GM19351 (cell line): ENCODE measurements around the gene PDGFRA.

Source experiments
- ATAC-seq: cut with Tn5 transposase; IDR thresholded peaks from one replicate; pipeline ENCODE4 v1.9.1; 2021; ENCODE audit warnings: mild to moderate bottlenecking, moderate library complexity; ENCODE audit not compliant: unreplicated experiment

PDGFRA gene

GRCh38 chr4:54254915-54255246 lies 25.8 kb downstream of the PDGFRA start:
- no peak for ATAC-seq

GRCh38 chr4:54255881-54256280 lies 26.8 kb downstream of the PDGFRA start:
- no peak for ATAC-seq

- no peak for ATAC-seq
Observed at GRCh38 chr4:54256491-54257486, 27.7 kb downstream of the PDGFRA start.

- ATAC-seq, result no peak
Observed at GRCh38 chr4:54265366-54265765, 36.3 kb downstream of the PDGFRA start.

GRCh38 chr4:54268151-54268550 lies 39.1 kb downstream of the PDGFRA start:
- ATAC-seq, result no peak

GRCh38 chr4:54271464-54271863 lies 42.4 kb downstream of the PDGFRA start:
- no peak for ATAC-seq

GRCh38 chr4:54272051-54272450 lies 43.0 kb downstream of the PDGFRA start:
- ATAC-seq, result no peak

- no peak for ATAC-seq
Observed at GRCh38 chr4:54274264-54274663, 45.2 kb downstream of the PDGFRA start.

GRCh38 chr4:54274795-54275665 lies 45.9 kb downstream of the PDGFRA start:
- ATAC-seq, result no peak

- ATAC-seq, result no peak
Observed at GRCh38 chr4:54276641-54277430, 47.7 kb downstream of the PDGFRA start.

- ATAC-seq, result peak; percentile 72
Observed at GRCh38 chr4:54277691-54278090, 48.6 kb downstream of the PDGFRA start.

- no peak for ATAC-seq
Observed at GRCh38 chr4:54278216-54278615, 49.1 kb downstream of the PDGFRA start.

- no peak for ATAC-seq
Observed at GRCh38 chr4:54281054-54281766, 52.1 kb downstream of the PDGFRA start.

GRCh38 chr4:54282837-54283236 lies 53.7 kb downstream of the PDGFRA start:
- no peak for ATAC-seq

GRCh38 chr4:54289316-54289715 lies 60.2 kb downstream of the PDGFRA start:
- no peak for ATAC-seq

- ATAC-seq, result no peak
Observed at GRCh38 chr4:54290980-54291379, 61.9 kb downstream of the PDGFRA start.

GRCh38 chr4:54296548-54297203 lies 67.6 kb downstream of the PDGFRA start:
- no peak for ATAC-seq

GRCh38 chr4:54308110-54308509 lies 79.0 kb downstream of the PDGFRA start:
- no peak for ATAC-seq

- ATAC-seq, result peak; percentile 97
Observed at GRCh38 chr4:54315561-54316538, 86.8 kb downstream of the PDGFRA start.
